Measurements from ENCODE around the gene RPGRIP1L.

DNA sequence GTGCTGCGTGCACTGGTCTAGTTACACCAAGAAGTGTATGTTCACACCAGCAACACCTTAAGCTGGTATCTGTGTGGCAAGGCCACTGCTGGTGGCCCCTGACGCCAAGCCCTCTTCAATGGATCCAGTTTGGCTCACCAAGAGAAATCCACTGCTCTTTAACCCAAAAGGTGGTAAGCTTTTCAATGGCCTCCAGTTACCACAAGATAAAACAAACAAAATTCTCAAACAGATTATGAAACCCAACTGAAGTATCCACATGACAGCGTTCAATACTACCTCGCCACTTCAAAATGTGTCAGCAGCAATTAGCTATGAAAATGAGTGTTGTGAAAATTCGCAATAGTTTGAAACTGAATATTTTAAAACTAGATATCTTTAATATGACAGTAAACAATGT lies 104.1 kb downstream of the RPGRIP1L start:
- TF ChIP-seq, protein P1, sequence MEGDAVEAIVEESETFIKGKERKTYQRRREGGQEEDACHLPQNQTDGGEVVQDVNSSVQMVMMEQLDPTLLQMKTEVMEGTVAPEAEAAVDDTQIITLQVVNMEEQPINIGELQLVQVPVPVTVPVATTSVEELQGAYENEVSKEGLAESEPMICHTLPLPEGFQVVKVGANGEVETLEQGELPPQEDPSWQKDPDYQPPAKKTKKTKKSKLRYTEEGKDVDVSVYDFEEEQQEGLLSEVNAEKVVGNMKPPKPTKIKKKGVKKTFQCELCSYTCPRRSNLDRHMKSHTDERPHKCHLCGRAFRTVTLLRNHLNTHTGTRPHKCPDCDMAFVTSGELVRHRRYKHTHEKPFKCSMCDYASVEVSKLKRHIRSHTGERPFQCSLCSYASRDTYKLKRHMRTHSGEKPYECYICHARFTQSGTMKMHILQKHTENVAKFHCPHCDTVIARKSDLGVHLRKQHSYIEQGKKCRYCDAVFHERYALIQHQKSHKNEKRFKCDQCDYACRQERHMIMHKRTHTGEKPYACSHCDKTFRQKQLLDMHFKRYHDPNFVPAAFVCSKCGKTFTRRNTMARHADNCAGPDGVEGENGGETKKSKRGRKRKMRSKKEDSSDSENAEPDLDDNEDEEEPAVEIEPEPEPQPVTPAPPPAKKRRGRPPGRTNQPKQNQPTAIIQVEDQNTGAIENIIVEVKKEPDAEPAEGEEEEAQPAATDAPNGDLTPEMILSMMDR (IDR thresholded peaks at IDR 0.05 in 4 of 5, conservative IDR thresholded peaks at IDR 0.05 in 1 of 5): no peak
- no peak for TF ChIP-seq POLR2A (IDR thresholded peaks at IDR 0.05)

Data from gastrocnemius medialis (tissue), 4 donors.